Activated CD4-positive, alpha-beta T cell treated with anti-CD3 and anti-CD28 coated beads for 36 hours (primary cell): Measurements from ENCODE around the gene RPL14. TPM values are rescaled to one million over a fixed set of nuclear protein-coding genes. Genes with fewer than 3 reads are reported as not detected.
A peak's percentile ranks its signal among the peaks of the same experiment; 100 is the strongest.
"Not testable (repeated sequence)": the region's sequence is repeated elsewhere in the genome, so short reads cannot be mapped to it uniquely, and the experiment has no call there.

ENCODE experiments used
- ATAC-seq: fragments of 200-7000 bp; cut with Tn5 transposase; one replicate; pipeline ENCODE4 v1.10.0; 2021; ENCODE audit warnings: mild to moderate bottlenecking, moderate library complexity
- CTCF ChIA-PET: fragments of 350-600 bp; sonication (Branson Sonifier 250); formaldehyde crosslinking; loops from one replicate; lab custom pipeline; 2021; ENCODE audit warnings: antibody characterized with exemption; lab: Charles Lee
- POLR2A ChIA-PET: fragments of 350-600 bp; sonication (Branson Sonifier 250); formaldehyde crosslinking; loops from one replicate; lab custom pipeline; 2021; ENCODE audit warnings: antibody characterized with exemption, inconsistent platforms; lab: Charles Lee
- DNase-seq: peaks from one replicate; pipeline ENCODE4 v3.0.0-alpha.2; 2020
- H3K27ac Mint-ChIP-seq: one replicate; pipeline ENCODE4 v1.8.0; 2021; ENCODE audit warnings: mixed read lengths
- H3K27me3 Mint-ChIP-seq: one replicate; pipeline ENCODE4 v1.8.0; 2021; ENCODE audit warnings: mixed read lengths
- H3K36me3 Mint-ChIP-seq: one replicate; pipeline ENCODE4 v1.8.0; 2021; ENCODE audit warnings: low read depth, mixed read lengths
- H3K4me1 Mint-ChIP-seq: one replicate; pipeline ENCODE4 v1.8.0; 2021; ENCODE audit warnings: mixed read lengths
- H3K4me3 Mint-ChIP-seq: one replicate; pipeline ENCODE4 v1.8.0; 2021; ENCODE audit warnings: mild to moderate bottlenecking, moderate library complexity, mixed read lengths
- H3K9me3 Mint-ChIP-seq: one replicate; pipeline ENCODE4 v1.8.0; 2021; ENCODE audit warnings: low read depth, mixed read lengths
- intact Hi-C, 2 experiments: fragments of 100-400 bp; cut with DNase I in 1 of 2; cut with micrococcal nuclease in 1 of 2; formaldehyde crosslinking; loops; one replicate each; pipeline versions ENCODE4 v1.14.2 to v1.15.1; 2022 to 2024; cut with DNase I, micrococcal nuclease
- total RNA-seq, 2 experiments: library from RNA; stranded (reverse); gene quantifications; one replicate each; pipeline ENCODE4 v1.2.3, GENCODE V29; 2021

RPL14 gene
- total RNA-seq, 2 experiments from 2014 or later = 3,053 to 3,976 TPM

- no peaks in the 10 kb centered on the region for H3K9me3 Mint-ChIP-seq
- ChIA-PET POLR2A (no interaction called here), CTCF (interaction anchor here (0.8 to 1.2 kb wide), 2 partner anchors 38 to 123 kb away, joined by 3 read pairs; no protein-coding TSS in a partner anchor)
- peaks cover 28% of the 10 kb centered on the region for H3K4me1 Mint-ChIP-seq
- H3K27ac Mint-ChIP-seq = no peak overlapping the region
- no peak for ATAC-seq
- intact Hi-C loops = loop anchor here (5.0 to 10.0 kb wide), 4 partner anchors 124 to 1399 kb away; partner anchors contain the start of genes SCN11A (in 1 of the 2) and WDR48 (in 1 of the 2)
- no peaks in the 10 kb centered on the region for H3K27me3 Mint-ChIP-seq
- peak overlapping the region; percentile 96 for H3K4me3 Mint-ChIP-seq
- peaks cover 2% of the 10 kb centered on the region for H3K36me3 Mint-ChIP-seq
- DNase-seq = no peak
These were observed 5.6 kb upstream of the RPL14 start for GRCh38 chr3:40451551-40451950.

- peaks cover 29% of the 10 kb centered on the region for H3K4me1 Mint-ChIP-seq
- peak overlapping the region; percentile 96 for H3K27ac Mint-ChIP-seq
- H3K9me3 Mint-ChIP-seq = no peaks in the 10 kb centered on the region
- no peaks in the 10 kb centered on the region for H3K27me3 Mint-ChIP-seq
- intact Hi-C loops = loop anchor here (2.0 to 10.0 kb wide), 6 partner anchors 25 to 1511 kb away; partner anchors contain the start of genes SCN11A (in 1 of the 2), ULK4 (in 1 of the 2), WDR48 (in 1 of the 2) and ZNF619 (in 1 of the 2)
- peaks cover 2% of the 10 kb centered on the region for H3K36me3 Mint-ChIP-seq
- ATAC-seq = no peak
- DNase-seq = no peak
- ChIA-PET CTCF (interaction anchor here (0.8 kb wide), 1 partner anchor 39 kb away, joined by 3 read pairs; no protein-coding TSS in a partner anchor), POLR2A (no interaction called here)
- H3K4me3 Mint-ChIP-seq = peak overlapping the region; percentile 96
These were observed 5.1 kb upstream of the RPL14 start for GRCh38 chr3:40452057-40452456.

- no peak for DNase-seq
- POLR2A ChIA-PET = no interaction called here
- Mint-ChIP-seq H3K9me3 (no peaks in the 10 kb centered on the region), H3K4me1 (peaks cover 30% of the 10 kb centered on the region), H3K27ac (peak overlapping the region; percentile 96), H3K36me3 (peaks cover 3% of the 10 kb centered on the region), H3K4me3 (peak overlapping the region; percentile 96), H3K27me3 (no peaks in the 10 kb centered on the region)
- CTCF ChIA-PET = interaction anchor here (0.6 to 1.6 kb wide), 2 partner anchors 25 to 124 kb away, joined by 3 to 6 read pairs; partner anchors contain the start of gene ZNF619
- intact Hi-C loops = loop anchor here (2.0 to 10.0 kb wide), 6 partner anchors 24 to 1510 kb away; partner anchors contain the start of genes SCN11A (in 1 of the 2), ULK4 (in 1 of the 2), WDR48 (in 1 of the 2) and ZNF619 (in 1 of the 2)
- no peak for ATAC-seq
These were observed 4.6 kb upstream of the RPL14 start for GRCh38 chr3:40452562-40452875.

GRCh38 chr3:40452876-40453730, 4.0 kb upstream of the RPL14 start:
- no peaks in the 10 kb centered on the region for H3K9me3 Mint-ChIP-seq
- ChIA-PET POLR2A (interaction anchor here (0.6 kb wide), 1 partner anchor 30 kb away, joined by 3 read pairs; no protein-coding TSS in a partner anchor), CTCF (interaction anchor here (0.6 to 1.6 kb wide), 4 partner anchors 24 to 125 kb away, joined by 3 to 6 read pairs (median 4); partner anchors contain the start of genes ZNF619 and ZNF620)
- DNase-seq (peak; percentile 98), ATAC-seq (peak; percentile 94)
- no peaks in the 10 kb centered on the region for H3K27me3 Mint-ChIP-seq
- H3K36me3 Mint-ChIP-seq = peaks cover 6% of the 10 kb centered on the region
- intact Hi-C loops = loop anchor here (1.0 to 10.0 kb wide), 11 partner anchors 24 to 1510 kb away; partner anchors contain the start of genes EIF1B (in 2 of the 2), ULK4 (in 2 of the 2), CTNNB1 (in 1 of the 2) and SCN11A (in 1 of the 2)
- peaks cover 30% of the 10 kb centered on the region for H3K4me1 Mint-ChIP-seq
- peak overlapping the region; percentile 96 for H3K27ac Mint-ChIP-seq
- H3K4me3 Mint-ChIP-seq = peak overlapping the region; percentile 96

GRCh38 chr3:40453933-40454332, 3.2 kb upstream of the RPL14 start:
- Mint-ChIP-seq H3K4me3 (peak overlapping the region; percentile 96), H3K9me3 (no peaks in the 10 kb centered on the region), H3K4me1 (peaks cover 39% of the 10 kb centered on the region), H3K27ac (peak overlapping the region; percentile 96), H3K36me3 (peaks cover 15% of the 10 kb centered on the region), H3K27me3 (no peaks in the 10 kb centered on the region)
- intact Hi-C loops = loop anchor here (1.0 to 10.0 kb wide), 11 partner anchors 23 to 1509 kb away; partner anchors contain the start of genes EIF1B (in 2 of the 2), ULK4 (in 2 of the 2), CTNNB1 (in 1 of the 2) and SCN11A (in 1 of the 2)
- no peak for DNase-seq
- ATAC-seq = no peak
- ChIA-PET POLR2A (no interaction called here), CTCF (interaction anchor here (0.7 to 1.6 kb wide), 3 partner anchors 52 to 125 kb away, joined by 4 to 6 read pairs (median 5); partner anchors contain the start of gene ZNF620)

GRCh38 chr3:40455328-40455727, 1.8 kb upstream of the RPL14 start:
- peak overlapping the region; percentile 86 for H3K4me3 Mint-ChIP-seq
- no peaks in the 10 kb centered on the region for H3K9me3 Mint-ChIP-seq
- no peak overlapping the region for H3K27ac Mint-ChIP-seq
- DNase-seq = no peak
- POLR2A ChIA-PET = no interaction called here
- H3K4me1 Mint-ChIP-seq = peaks cover 51% of the 10 kb centered on the region
- ATAC-seq = no peak
- intact Hi-C loops = loop anchor here (5.0 to 10.0 kb wide), 3 partner anchors 749 to 1152 kb away; partner anchors contain the start of gene RPSA (in 1 of the 2)
- H3K36me3 Mint-ChIP-seq = peaks cover 24% of the 10 kb centered on the region
- CTCF ChIA-PET = interaction anchor here (1.1 kb wide), 1 partner anchor 10 kb away, joined by 3 read pairs; no protein-coding TSS in a partner anchor
- H3K27me3 Mint-ChIP-seq = no peaks in the 10 kb centered on the region

- CTCF ChIA-PET = interaction anchor here (0.6 to 1.0 kb wide), 3 partner anchors 126 to 321 kb away, joined by 3 to 8 read pairs (median 3); no protein-coding TSS in a partner anchor
- Mint-ChIP-seq H3K27me3 (no peaks in the 10 kb centered on the region), H3K9me3 (no peaks in the 10 kb centered on the region), H3K4me1 (peaks cover 59% of the 10 kb centered on the region), H3K4me3 (peak overlapping the region; percentile 86), H3K36me3 (peaks cover 31% of the 10 kb centered on the region), H3K27ac (peak overlapping the region; percentile 97)
- no peak for DNase-seq
- no peak for ATAC-seq
- POLR2A ChIA-PET = interaction anchor here (0.8 to 1.3 kb wide), 3 partner anchors 10 to 27 kb away, joined by 4 to 5 read pairs (median 4); no protein-coding TSS in a partner anchor
- intact Hi-C loops = loop anchor here (2.0 to 10.0 kb wide), 7 partner anchors 50 to 1556 kb away; partner anchors contain the start of genes RPSA (in 2 of the 2), ZNF620 (in 1 of the 2) and ZNF621 (in 1 of the 2)
These were observed 730 bp upstream of the RPL14 start for GRCh38 chr3:40456279-40456939.

GRCh38 chr3:40458473-40458872, 1.3 kb downstream of the RPL14 start:
- intact Hi-C loops = loop anchor here (5.0 to 10.0 kb wide), 3 partner anchors 746 to 1149 kb away; partner anchors contain the start of gene RPSA (in 1 of the 2)
- Mint-ChIP-seq H3K9me3 (no peaks in the 10 kb centered on the region), H3K27me3 (no peaks in the 10 kb centered on the region), H3K4me1 (peaks cover 57% of the 10 kb centered on the region), H3K4me3 (peak overlapping the region; percentile 86), H3K36me3 (peaks cover 49% of the 10 kb centered on the region), H3K27ac (peak overlapping the region; percentile 97)
- no peak for DNase-seq
- no peak for ATAC-seq
- ChIA-PET CTCF (interaction anchor here (0.6 kb wide), 2 partner anchors 20 kb away, joined by 3 to 4 read pairs; no protein-coding TSS in a partner anchor), POLR2A (interaction anchor here (0.7 kb wide), 1 partner anchor 1309 kb away, joined by 3 read pairs; no protein-coding TSS in a partner anchor)

GRCh38 chr3:40460481-40460880, 3.3 kb downstream of the RPL14 start:
- H3K4me3 Mint-ChIP-seq, H3K9me3 Mint-ChIP-seq, H3K27me3 Mint-ChIP-seq, ATAC-seq, intact Hi-C loops: not testable (repeated sequence)
- DNase-seq = peak; percentile 46
- peak overlapping the region; percentile 65 for H3K27ac Mint-ChIP-seq
- H3K36me3 Mint-ChIP-seq = peaks cover 64% of the 10 kb centered on the region
- H3K4me1 Mint-ChIP-seq = peaks cover 55% of the 10 kb centered on the region
- ChIA-PET POLR2A (interaction anchor here (0.6 to 0.8 kb wide), 3 partner anchors 18 to 145 kb away, joined by 3 to 9 read pairs (median 5); no protein-coding TSS in a partner anchor), CTCF (interaction anchor here (0.6 kb wide), 1 partner anchor 32 kb away, joined by 3 read pairs; no protein-coding TSS in a partner anchor)

GRCh38 chr3:40461161-40461560, 4.0 kb downstream of the RPL14 start:
- Mint-ChIP-seq H3K36me3 (peaks cover 66% of the 10 kb centered on the region), H3K4me1 (peaks cover 49% of the 10 kb centered on the region), H3K27ac (no peak overlapping the region), H3K9me3 (no peaks in the 10 kb centered on the region), H3K4me3 (no peak overlapping the region), H3K27me3 (no peaks in the 10 kb centered on the region)
- CTCF ChIA-PET = interaction anchor here (1.0 kb wide), 1 partner anchor 33 kb away, joined by 5 read pairs; no protein-coding TSS in a partner anchor
- intact Hi-C loops = no loop called here
- ATAC-seq (no peak), DNase-seq (no peak)
- POLR2A ChIA-PET = interaction anchor here (0.8 kb wide), 1 partner anchor 17 kb away, joined by 3 read pairs; no protein-coding TSS in a partner anchor
